Hematopoietic multipotent progenitor cell treated with erythropoietin and hydrocortisone succinate and interleukin-3 and kit ligand, for 4 days (in vitro differentiated cells): ENCODE data around the gene CKAP4.
"Not testable (repeated sequence)": the region's sequence is repeated elsewhere in the genome, so short reads cannot be mapped to it uniquely, and the experiment has no call there.

Source experiments
- DNase-seq: peaks from one replicate; pipeline ENCODE4 v3.0.0-alpha.2; 2015

CKAP4 gene, protein sequence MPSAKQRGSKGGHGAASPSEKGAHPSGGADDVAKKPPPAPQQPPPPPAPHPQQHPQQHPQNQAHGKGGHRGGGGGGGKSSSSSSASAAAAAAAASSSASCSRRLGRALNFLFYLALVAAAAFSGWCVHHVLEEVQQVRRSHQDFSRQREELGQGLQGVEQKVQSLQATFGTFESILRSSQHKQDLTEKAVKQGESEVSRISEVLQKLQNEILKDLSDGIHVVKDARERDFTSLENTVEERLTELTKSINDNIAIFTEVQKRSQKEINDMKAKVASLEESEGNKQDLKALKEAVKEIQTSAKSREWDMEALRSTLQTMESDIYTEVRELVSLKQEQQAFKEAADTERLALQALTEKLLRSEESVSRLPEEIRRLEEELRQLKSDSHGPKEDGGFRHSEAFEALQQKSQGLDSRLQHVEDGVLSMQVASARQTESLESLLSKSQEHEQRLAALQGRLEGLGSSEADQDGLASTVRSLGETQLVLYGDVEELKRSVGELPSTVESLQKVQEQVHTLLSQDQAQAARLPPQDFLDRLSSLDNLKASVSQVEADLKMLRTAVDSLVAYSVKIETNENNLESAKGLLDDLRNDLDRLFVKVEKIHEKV

DNA sequence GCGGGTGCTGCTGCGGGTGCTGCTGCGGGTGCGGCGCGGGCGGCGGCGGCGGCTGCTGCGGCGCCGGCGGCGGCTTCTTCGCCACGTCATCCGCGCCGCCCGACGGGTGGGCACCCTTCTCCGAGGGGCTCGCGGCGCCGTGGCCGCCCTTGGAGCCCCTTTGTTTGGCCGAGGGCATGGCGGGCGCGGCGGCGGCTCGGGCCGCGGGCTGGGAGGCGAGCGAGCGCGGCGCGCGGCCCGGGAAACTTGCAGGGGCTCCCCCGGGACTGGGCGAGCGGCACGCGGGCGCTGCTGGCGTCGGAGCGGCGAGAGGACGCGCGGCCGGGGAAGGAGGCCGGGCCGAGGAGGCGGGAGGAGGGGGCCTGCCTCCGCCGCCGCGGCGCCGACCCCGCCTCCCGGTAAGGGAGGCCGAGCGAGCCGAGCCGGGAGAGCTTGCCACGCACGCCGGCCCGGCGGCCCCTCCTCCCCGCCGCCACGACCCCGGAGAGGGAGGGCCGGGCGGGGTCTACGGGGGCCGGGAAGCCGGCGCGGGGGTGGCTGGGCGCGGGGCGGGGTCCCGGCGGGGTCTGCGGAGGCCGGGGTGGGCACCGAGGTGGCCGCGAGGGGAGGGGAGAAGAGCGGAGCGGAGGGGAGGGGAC is at the start of gene CKAP4:
TSS of gene CKAP4 (minus strand) at position 347 of the 638 bp plus-strand sequence. CDS start at position 178, 169 bp downstream.
- DNase-seq: peak; percentile 60

DNA sequence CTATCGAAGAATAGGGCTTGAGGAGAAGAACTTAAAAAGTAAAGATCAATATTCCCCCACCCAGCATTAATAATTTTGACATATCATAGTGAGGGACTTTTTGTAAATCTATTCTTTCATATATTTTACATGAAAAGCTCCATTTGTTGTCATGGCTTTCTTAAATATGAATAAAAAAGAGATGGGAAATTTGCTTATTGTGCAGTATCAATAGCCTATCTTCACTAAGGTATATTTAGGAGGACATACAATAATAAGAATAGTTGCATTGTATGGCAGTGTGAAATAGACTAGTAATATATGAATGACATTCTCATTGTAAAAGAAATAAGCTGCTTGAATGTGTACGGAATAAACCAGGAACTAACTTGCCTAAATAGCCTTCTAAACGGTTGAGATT is 49.3 kb upstream of the CKAP4 start:
- no peak for DNase-seq

DNA sequence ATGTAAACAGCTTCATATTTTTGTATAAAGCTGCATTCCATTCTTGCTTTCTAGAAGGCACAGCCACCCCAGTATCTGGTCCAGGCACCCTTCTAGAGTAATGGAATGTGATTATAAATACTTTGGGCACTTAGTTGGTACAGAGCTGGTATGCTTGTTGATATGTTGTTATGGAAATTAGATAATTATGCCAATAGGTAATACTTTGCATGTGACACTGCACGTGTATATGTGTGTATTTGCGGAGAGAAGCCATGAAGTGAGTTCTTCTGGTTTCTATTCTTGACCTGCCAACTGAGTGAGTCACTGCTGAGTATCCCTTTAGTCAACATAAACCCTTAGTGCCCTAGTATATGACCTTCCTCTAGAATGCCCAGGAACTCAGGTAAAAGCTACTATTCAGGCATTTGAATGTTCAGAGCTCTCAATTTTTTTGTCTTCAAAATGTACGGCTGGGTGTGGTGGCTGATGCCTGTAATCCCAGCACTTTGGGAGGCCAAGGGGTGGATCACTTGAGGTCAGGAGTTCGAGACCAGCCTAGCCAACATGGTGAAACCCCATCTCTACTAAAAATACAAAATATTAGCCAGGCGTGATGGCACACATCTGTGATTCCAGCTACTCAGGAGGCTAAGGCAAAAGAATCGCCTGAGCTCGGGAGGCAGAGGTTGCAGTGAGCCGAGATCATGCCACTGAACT is 48.5 kb upstream of the CKAP4 start:
- no peak for DNase-seq

DNA sequence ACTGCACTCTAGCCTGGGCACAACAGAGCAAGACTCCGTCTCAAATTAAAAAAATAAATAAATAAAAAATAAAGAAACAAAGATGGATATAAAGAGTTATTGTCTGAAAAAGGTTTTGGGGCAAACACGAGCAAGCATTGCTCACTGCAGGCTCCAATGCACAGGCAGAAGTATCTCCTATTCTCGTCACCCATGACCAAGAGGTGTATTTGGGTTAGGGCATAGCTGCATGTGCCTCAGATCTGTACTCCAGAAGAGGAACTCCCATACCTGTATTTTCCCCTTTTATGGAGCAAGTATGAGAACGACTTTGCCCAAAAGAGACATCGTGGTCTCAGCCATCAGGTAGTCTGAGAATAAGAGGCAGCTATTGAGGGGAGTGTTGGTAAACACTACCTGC is 44.5 kb upstream of the CKAP4 start:
- no peak for DNase-seq

DNA sequence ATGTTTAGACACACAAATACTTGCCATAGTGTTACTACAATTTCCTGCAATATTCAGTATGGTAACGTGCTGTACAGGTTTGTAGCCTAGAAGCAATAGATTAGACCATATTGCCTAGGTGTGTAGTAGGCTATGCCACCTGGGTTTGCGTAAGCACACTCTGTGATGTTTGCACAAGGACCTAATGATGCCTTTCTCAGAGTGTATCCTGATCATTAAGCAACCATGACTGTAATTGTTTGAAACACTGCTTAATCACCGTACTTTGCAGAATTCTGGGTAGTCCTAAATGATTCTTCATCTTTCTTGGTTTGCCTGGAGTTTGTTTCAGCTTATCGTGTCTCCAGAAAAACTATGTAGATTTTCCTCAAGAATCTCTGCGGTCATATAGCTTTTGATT is 43.5 kb upstream of the CKAP4 start:
- no peak for DNase-seq

DNA sequence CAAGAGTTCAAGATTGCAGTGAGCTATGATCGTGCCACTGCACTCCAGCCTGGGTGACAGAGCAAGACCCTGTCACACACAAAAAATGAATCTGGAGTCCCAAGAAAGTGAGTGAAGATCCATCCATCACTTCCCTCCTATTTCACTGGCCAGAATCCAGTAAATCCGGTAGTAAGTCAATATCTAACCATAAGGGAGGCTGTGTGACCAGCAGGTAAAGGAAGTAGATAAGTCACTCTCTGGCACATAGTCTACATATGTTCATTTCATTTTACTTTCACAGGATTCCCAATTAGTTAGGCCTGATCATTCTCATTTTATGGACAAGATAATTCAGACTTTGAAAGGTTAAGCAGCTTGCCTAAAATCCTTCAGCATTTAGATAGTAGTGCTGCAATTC is 42.8 kb upstream of the CKAP4 start:
- no peak for DNase-seq

DNA sequence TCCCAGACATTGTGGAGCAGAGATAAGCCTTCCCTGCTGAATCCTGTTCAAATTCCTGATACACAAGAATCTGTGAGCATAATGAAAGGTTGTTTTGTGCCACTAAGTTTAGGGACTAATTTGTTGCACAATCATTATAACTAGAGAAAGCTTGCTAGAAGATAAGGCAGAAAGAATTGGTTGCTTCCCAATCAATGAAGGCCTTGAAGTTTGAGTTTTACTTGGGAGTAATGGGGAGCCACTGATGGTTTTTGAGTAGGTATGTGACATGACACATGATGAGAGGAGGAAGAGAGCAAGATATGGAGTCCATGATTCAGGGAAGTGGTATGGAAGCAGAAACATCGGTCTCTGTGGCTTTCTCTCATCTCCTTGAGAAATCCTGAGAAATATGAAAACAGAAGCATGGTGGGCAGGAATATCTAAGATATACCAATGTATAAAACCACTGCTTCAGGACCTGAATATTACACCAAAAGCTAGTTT is 41.4 kb upstream of the CKAP4 start:
- DNase-seq: no peak

DNA sequence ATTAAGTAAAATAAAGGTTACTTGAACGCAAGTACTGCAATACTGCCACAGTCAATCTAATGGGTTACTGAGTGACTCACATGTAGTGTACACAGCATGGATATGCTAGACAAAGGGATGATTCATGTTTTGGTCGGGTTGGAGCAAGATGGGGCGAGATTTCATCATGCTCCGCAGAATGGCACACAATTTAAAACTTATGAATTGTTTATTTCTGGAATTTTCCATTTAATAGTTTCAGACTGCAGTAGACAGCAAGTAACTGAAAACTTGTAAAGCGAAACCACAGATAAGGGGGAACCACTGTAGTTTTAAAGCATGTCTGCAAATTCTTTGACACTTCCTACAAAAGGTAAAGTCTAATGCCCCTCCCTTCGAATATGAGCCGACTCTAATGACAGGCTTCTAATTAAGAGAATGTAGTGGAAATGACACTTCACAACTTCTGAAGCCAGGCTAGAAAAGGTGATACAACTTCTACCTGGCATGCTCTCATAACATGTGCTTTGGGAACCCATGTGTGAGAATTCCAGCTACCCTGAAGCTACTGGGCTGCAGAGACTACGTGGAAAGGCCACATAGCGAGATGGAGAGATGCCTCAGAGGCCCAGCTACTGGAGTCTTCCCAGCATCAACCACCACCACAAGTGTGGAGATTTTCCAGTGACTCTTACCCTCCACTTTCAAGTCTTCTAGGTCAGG is 40.8 kb upstream of the CKAP4 start:
- DNase-seq: peak; percentile 46

DNA sequence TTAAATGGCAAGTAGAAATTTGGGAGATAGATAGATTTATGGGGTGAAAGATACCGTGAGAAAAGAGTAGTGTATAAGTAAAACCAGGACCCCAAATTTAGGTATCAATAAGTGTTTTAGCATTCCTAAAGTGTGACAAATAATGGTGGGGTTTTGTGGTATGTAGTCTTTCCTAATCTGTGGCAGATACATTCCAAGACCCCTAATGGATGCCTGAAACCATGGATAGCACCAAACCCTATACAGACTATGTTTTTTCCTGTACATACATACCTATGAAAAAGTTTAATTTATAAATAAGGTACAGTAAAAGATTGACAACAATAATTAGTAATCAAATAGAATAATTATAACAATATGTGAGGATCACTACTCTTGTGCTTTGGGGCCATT is 40.3 kb upstream of the CKAP4 start:
- DNase-seq: no peak

DNA sequence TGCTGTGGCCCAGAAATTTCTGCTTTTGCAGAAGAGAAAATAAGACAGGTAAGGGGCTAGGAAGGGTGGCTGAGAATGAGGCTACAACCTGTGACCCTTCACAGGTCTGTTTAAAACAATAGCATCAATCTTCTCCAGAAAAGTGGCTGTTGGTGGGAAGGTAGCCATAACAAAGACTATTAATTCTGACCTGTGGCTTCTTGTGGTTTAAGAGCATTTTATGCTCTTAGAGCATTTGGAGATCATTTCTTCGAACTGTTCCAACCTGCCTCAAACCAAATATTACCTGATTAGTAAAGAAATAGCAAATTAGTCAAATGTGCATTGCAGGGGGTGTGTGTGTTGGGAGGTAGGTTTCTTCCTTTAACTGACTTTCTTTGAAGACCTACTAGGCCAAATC is 39.5 kb upstream of the CKAP4 start:
- DNase-seq: no peak

DNA sequence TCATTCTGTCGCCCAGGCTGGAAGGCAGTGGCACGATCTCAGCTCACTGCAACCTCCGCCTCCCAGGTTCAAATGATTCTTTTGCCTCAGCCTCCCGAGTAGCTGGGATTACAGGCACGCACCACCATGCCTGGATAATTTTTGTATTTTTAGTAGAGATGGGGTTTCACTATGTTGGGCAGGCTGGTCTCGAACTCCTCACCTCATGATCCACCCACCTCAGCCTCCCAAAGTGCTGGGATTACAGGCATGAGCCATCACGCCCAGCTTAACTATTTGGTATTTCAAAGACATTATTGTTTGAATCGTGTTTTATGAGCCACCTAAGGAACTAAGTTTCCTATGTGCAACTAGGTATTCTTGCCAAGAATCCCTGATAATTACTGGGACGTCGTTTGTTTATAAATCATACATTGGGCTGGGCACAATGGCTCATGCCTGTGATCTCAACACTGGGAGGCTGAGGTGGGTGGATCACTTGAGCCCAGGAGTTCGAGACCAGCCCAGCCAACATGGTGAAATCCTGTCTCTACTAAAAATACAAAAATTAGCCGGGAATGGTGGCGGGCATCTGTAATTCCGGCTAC is 38.8 kb upstream of the CKAP4 start:
- not testable (repeated sequence) for DNase-seq

DNA sequence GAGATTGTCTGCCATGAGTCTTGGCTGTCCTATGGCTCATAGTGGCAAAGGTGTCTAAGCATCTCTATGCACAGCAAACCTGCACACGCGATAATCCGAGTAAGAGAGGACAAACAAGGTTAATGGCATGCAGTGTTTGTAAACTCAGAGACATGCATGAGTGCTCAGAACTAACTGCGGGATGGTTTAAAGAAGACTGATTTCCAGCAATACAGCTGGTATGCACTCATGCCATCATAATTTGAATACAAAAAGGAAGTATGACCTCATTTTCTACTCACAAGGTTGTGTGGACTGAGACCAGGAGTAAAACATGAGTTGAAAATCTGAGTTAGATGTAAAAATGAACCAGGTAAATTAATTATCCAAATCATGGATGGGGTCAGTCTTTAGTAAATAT is 38.2 kb upstream of the CKAP4 start:
- no peak for DNase-seq

DNA sequence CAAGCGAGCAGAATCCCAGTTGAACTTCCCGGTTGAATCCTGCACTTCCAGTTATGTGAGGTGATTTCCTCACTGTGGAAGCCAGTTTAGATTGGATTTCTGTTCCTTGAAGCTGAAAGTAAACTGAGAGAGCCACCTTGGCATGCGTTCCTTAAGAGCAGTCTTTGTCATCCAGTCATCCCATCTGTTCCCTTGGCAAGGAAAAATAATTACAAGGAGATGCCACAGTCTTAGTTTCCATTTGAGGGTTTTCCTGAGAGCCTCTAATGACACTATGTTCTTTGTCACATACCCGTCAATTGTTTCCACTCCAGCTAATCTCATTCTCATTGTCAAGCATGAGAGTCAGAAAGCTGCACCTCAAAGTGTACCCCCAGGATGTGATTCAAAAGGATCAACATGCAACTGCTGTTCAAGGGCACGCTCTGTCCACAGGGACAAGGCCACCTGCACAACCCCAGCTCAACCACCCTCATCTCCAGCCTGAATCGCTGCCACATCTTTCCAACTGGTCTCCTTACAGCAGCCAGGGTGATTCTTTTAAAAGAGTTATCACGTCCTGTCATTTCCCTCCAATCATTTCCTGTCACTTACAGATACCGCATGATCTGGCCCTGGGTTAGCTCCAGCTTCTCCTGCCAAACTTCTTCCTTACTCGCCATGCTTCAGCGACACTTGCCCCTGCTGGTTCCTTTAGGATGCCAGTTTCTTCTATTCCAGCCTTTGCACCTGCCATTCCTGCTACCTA is 36.7 kb upstream of the CKAP4 start:
- DNase-seq: no peak

DNA sequence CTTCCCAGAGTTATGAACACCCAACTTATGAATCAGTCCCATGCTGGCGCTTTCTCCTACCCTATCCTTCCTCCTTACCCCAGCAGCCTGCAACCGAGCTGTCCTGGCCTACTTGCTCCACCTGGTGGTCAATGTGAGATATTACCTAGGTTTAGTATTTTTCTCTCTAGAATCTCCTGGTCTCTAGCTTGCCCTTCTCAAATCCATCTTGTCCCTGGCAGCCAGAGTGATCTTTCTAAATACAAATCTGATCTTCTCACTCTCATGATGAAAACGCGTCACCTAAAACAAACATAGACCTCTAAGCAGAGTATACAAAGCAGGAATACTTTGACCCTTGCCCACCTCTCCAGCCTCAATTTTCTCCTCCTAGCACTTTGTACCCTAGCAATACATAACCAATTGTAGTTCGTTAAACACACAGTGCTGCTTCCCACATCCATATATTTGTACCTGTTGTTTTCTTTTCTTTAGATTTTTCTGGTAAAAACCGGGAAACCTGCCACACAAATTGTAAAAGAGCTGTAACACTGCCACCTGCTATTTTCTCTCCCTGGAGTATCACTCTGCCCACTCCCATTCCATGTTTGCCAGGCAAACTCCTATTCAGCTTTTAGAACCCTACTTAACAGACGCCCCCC is 34.8 kb upstream of the CKAP4 start:
- DNase-seq: peak; percentile 81

DNA sequence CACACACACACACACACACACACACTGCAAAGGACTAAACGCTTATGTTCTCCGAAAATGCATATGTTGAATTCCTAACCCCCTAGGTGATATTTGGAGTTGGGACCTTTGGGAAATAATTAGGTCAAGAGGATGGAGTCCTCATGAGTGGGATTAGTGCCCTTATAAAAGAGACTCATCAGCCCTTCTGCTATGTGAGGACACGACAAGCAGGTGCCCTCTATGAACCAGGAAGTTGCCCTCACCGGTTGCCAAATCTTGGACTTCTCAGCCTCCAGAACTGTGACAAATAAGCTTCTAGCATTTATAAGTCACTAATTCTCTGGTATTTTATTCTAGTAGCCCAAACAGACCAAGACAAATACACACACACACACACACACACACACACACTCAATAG is 34.0 kb upstream of the CKAP4 start:
- DNase-seq: no peak

DNA sequence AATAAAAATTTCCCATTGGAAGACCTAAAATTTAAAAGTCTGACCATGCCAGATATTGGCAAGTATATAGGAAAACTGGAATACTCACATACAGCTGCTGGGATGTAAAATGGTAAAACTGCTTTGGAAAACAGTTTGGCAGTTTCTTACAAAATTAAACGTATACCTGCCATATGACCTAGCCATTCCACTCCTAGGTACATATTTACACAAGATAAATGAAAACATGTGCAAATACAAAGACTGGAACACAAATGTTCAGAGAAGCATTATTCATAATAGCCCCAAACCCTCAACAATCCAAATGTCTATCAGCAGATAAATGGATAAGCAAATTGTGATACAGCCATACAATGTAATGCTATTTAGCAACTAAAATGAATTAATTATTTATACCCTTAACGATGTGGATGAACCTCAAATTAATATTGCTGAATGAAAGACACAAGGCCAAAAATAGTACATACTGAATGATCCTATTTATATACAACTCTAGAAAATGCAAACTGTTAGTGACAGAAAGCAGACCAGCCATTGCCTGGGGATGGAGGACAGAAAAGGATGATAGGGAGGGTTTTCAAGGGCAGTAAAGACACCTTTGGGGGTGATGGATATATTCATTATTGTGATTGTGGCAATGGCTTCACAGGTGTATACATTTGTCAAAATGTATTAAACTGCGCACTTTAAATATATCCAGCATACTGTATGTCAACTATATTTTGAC is 33.4 kb upstream of the CKAP4 start:
- no peak for DNase-seq

DNA sequence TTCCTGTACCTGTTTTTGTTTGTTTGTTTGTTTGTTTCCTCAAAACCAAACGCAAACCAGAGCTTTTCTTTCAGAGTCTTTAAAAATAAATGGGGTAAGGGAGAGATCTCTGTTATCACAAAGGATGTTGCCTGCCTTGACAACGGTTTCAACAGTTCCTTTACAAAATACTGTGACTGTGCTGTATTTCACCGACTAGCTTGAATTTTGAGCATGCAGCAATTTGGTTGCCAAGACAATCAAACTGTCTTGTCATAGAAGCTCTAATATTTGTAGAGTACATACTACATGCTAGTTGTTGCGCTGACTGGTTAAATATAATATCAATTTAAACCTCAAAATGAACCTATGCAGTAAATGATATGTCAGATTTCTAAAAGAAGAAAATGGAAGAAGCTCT is 32.3 kb upstream of the CKAP4 start:
- DNase-seq: peak; percentile 28

DNA sequence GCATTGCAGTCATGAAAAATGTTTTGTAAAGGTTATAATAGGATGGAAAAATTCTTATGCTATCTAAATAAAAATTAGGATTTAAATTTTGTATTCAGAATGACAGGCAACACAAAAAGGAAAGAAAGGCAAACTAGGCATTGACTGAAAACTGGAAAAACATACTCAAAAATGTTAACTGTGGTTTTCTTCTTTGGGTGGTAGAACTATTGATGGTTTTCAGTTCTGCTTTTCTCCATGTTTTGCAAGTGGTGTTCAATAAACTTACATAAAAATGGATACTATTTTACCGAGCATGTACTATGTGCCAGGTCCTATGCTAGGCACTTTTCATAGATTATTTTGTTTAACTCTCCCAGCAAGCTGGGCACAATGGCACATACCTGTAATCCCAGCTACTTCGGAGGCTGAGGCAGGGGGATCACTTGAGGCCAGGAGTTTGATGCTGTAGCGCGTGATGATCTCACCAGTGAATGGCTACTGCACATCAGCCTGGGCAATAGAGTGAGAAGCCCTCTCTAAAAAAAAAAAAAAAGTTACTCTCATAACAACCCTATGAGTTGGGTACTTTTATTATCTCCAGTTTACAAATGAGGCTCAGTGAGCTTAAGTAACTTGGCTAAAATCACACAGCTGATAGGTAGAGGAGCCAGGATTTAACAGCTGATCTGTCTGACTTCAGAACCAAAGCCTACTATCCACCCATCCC is 28.4 kb upstream of the CKAP4 start:
- no peak for DNase-seq

DNA sequence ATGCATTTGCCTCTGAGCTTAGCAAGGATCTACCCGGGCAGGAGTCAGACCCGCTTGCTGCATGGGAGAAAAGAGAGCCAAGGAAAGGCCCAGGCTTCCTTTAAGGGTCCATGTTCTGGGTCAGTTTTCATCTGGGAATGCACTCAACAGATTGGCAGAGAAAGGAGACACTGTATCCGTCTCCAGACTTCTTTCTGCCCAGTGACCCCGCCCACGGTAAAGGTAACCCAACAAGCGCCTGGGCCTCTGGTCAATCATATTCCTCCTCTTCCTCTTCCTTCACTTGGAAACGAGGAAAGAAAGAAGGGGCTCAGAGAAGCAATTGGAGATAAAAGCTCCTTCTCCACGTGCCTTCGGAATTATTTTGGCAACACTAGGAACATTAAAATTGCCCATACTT is 27.6 kb upstream of the CKAP4 start:
- DNase-seq: no peak
